ENCODE results near the gene SREBF1. TPM values are rescaled to one million over a fixed set of nuclear protein-coding genes. Genes with fewer than 3 reads are reported as not detected.

The SREBF1 gene
- total and polyA plus RNA-seq, 10 of the 15 experiments (the other 5 are each of a cell fraction or from before 2014, with no cell fraction given): 1.4 to 84.6 (median 20.4) TPM

DNA sequence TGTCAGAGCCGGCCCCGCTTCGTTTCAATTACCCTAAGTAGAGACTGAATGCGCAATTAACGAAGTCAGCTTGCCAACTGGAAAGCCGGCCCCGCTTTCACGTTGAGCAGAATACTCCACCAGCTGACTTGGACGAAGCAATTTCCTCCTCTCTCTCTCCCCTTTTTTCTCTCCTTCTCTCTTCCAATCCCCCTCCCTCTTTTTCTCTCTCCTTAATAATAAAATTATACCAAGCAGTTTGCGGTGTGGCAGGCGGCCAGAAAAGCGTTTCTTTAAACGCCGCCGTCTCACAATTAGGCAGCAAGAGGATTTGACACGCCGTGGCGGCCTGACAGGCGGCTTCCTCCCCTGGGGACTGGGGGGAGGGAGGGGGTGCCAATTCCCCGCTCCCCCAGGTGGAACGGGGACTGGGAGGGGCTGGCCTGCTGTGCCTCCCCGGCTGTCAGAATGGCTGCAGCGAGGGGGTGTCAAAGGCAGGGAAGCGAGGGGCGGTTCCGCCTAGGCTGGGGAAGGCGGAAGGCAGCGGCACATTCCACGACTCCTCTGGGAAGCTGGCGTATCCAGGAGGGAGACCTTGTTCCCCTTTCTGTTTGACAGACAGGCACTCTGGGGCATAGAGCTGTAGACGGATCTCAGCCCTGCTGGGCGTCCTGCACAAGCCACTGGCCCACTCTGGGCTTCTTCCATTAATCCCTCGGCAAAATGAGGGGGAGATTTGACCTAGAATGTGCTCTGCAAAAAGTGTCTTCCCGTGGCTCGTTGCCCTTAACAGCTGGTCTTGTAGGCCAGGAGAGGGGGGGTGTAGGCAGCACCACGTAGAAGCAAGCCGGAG, 52.7 kb downstream of the SREBF1 start (continued):
- TF ChIP-seq, protein P1, sequence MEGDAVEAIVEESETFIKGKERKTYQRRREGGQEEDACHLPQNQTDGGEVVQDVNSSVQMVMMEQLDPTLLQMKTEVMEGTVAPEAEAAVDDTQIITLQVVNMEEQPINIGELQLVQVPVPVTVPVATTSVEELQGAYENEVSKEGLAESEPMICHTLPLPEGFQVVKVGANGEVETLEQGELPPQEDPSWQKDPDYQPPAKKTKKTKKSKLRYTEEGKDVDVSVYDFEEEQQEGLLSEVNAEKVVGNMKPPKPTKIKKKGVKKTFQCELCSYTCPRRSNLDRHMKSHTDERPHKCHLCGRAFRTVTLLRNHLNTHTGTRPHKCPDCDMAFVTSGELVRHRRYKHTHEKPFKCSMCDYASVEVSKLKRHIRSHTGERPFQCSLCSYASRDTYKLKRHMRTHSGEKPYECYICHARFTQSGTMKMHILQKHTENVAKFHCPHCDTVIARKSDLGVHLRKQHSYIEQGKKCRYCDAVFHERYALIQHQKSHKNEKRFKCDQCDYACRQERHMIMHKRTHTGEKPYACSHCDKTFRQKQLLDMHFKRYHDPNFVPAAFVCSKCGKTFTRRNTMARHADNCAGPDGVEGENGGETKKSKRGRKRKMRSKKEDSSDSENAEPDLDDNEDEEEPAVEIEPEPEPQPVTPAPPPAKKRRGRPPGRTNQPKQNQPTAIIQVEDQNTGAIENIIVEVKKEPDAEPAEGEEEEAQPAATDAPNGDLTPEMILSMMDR (IDR thresholded peaks at IDR 0.05 in 2 of 3, conservative IDR thresholded peaks at IDR 0.05 in 1 of 3; ENCODE audit: control insufficient read depth in 2 of 3, extremely low read depth in 1 of 3, insufficient read depth in 1 of 3, low read depth in 3 of 3, low read length in 3 of 3): no peak
- peak; percentile 13; the same call in 1 of the 2 replicates for TF ChIP-seq ATF7 (IDR thresholded peaks at IDR 0.05; ENCODE audit: low read depth)
- TF ChIP-seq, protein P2, sequence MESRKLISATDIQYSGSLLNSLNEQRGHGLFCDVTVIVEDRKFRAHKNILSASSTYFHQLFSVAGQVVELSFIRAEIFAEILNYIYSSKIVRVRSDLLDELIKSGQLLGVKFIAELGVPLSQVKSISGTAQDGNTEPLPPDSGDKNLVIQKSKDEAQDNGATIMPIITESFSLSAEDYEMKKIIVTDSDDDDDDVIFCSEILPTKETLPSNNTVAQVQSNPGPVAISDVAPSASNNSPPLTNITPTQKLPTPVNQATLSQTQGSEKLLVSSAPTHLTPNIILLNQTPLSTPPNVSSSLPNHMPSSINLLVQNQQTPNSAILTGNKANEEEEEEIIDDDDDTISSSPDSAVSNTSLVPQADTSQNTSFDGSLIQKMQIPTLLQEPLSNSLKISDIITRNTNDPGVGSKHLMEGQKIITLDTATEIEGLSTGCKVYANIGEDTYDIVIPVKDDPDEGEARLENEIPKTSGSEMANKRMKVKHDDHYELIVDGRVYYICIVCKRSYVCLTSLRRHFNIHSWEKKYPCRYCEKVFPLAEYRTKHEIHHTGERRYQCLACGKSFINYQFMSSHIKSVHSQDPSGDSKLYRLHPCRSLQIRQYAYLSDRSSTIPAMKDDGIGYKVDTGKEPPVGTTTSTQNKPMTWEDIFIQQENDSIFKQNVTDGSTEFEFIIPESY (IDR thresholded peaks at IDR 0.05): no peak
- TF ChIP-seq EED (IDR thresholded peaks at IDR 0.05; ENCODE audit: low read depth): peak; percentile 50
- TF ChIP-seq, protein P3, sequence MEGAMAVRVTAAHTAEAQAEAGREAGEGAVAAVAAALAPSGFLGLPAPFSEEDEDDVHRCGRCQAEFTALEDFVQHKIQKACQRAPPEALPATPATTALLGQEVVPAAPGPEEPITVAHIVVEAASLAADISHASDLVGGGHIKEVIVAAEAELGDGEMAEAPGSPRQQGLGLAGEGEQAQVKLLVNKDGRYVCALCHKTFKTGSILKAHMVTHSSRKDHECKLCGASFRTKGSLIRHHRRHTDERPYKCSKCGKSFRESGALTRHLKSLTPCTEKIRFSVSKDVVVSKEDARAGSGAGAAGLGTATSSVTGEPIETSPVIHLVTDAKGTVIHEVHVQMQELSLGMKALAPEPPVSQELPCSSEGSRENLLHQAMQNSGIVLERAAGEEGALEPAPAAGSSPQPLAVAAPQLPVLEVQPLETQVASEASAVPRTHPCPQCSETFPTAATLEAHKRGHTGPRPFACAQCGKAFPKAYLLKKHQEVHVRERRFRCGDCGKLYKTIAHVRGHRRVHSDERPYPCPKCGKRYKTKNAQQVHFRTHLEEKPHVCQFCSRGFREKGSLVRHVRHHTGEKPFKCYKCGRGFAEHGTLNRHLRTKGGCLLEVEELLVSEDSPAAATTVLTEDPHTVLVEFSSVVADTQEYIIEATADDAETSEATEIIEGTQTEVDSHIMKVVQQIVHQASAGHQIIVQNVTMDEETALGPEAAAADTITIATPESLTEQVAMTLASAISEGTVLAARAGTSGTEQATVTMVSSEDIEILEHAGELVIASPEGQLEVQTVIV (IDR thresholded peaks at IDR 0.05; ENCODE audit: borderline replicate concordance, partially characterized antibody): no peak
- no peak for TF ChIP-seq NR2C2 (IDR thresholded peaks at IDR 0.05; ENCODE audit: borderline replicate concordance, control insufficient read depth, insufficient read length, low read depth)
- no peak for TF ChIP-seq NFIC (IDR thresholded peaks at IDR 0.05; ENCODE audit: low read depth, low read length)
- TF ChIP-seq CEBPB (IDR thresholded peaks at IDR 0.05; ENCODE audit: borderline replicate concordance in 1 of 2, low read depth in 2 of 2, low read length in 2 of 2): no peak
- peak; percentile 46; the same call in 1 of the 2 replicates for TF ChIP-seq HDGF (IDR thresholded peaks at IDR 0.05)
- TF ChIP-seq BCL11A (IDR thresholded peaks at IDR 0.05; ENCODE audit: low read depth, low read length): no peak
- TF ChIP-seq, protein P4, sequence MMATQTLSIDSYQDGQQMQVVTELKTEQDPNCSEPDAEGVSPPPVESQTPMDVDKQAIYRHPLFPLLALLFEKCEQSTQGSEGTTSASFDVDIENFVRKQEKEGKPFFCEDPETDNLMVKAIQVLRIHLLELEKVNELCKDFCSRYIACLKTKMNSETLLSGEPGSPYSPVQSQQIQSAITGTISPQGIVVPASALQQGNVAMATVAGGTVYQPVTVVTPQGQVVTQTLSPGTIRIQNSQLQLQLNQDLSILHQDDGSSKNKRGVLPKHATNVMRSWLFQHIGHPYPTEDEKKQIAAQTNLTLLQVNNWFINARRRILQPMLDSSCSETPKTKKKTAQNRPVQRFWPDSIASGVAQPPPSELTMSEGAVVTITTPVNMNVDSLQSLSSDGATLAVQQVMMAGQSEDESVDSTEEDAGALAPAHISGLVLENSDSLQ (IDR thresholded peaks at IDR 0.05): peak; percentile 64
- no peak for TF ChIP-seq MEF2A (IDR thresholded peaks at IDR 0.05; ENCODE audit: insufficient read depth, low read depth, low read length)
- no peak for TF ChIP-seq CREM (IDR thresholded peaks at IDR 0.05; ENCODE audit: low read depth)
- no peak for TF ChIP-seq ETV6 (conservative IDR thresholded peaks at IDR 0.05 in 1 of 2, IDR thresholded peaks at IDR 0.05 in 1 of 2; ENCODE audit: borderline replicate concordance in 1 of 2, low read depth in 1 of 2)
- TF ChIP-seq, protein P5, sequence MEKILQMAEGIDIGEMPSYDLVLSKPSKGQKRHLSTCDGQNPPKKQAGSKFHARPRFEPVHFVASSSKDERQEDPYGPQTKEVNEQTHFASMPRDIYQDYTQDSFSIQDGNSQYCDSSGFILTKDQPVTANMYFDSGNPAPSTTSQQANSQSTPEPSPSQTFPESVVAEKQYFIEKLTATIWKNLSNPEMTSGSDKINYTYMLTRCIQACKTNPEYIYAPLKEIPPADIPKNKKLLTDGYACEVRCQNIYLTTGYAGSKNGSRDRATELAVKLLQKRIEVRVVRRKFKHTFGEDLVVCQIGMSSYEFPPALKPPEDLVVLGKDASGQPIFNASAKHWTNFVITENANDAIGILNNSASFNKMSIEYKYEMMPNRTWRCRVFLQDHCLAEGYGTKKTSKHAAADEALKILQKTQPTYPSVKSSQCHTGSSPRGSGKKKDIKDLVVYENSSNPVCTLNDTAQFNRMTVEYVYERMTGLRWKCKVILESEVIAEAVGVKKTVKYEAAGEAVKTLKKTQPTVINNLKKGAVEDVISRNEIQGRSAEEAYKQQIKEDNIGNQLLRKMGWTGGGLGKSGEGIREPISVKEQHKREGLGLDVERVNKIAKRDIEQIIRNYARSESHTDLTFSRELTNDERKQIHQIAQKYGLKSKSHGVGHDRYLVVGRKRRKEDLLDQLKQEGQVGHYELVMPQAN (conservative IDR thresholded peaks at IDR 0.05): no peak
- no peak for TF ChIP-seq ZNF217 (IDR thresholded peaks at IDR 0.05)
- TF ChIP-seq RAD21 (IDR thresholded peaks at IDR 0.05; ENCODE audit: insufficient read depth, low read depth, low read length): no peak
- TF ChIP-seq IKZF2 (IDR thresholded peaks at IDR 0.05): peak; percentile 65 to 72
- TF ChIP-seq SP1 (IDR thresholded peaks at IDR 0.05; ENCODE audit: low read depth, low read length): no peak
- TF ChIP-seq FOS (IDR thresholded peaks at IDR 0.05; ENCODE audit: borderline replicate concordance, extremely low read depth, insufficient read length): no peak

Data from GM12878 (cell line).